ENCODE results near the gene MYL5. TPM values are rescaled to one million over a fixed set of nuclear protein-coding genes. Genes with fewer than 3 reads are reported as not detected.
A peak's percentile ranks its signal among the peaks of the same experiment; 100 is the strongest.
"Not testable (repeated sequence)": the region's sequence is repeated elsewhere in the genome, so short reads cannot be mapped to it uniquely, and the experiment has no call there.

MYL5 gene
- total RNA-seq, 1 experiment from 2014 or later, result 19.0 TPM

- DNase-seq (ENCODE audit: low spot score), result peak; percentile 72
Measured at GRCh38 chr4:705278-706082, 31.1 kb downstream of the MYL5 start, which contains the start of gene PCGF3. PCGF3 (plus strand) TSS chr4:705832; CDS start chr4:733681, 27,849 bp downstream.

GRCh38 chr4:706083-706633, 31.8 kb downstream of the MYL5 start:
- DNase-seq (ENCODE audit: low spot score), result not testable (repeated sequence)

GRCh38 chr4:706834-707598, 32.7 kb downstream of the MYL5 start:
- DNase-seq (ENCODE audit: low spot score), result no peak

DNA sequence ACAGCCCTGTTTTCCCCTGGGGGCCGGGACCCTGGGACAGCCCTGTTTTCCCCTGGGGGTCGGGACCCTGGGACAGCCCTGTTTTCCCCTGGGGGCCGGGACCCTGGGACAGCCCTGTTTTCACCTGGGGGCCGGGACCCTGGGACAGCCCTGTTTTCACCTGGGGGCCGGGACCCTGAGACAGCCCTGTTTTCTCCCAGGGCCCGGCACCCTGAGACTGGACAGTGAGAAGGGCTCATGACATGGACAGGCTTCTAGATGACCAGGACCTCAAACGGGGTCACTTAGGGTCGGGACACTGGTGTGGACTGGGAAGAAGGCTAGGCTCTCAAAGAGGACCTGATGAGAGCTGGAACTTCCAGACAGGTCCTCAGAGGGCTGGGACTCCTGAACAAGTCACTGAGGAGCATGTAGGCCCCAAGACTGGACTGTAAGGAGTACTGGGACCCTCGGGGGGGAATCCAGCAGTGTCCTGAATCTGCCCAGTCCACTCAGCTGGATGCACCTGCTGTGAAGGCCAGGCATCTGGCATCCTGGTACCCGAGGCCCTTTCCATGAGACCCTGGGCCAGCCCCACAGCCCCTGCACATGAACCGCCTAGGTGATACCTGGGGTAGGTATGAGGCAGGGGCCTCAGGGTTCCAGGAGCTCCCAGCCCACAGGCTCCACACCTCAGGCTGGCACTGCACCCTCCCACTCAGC, 33.7 kb downstream of the MYL5 start:
- DNase-seq (ENCODE audit: low spot score), result no peak

DNA sequence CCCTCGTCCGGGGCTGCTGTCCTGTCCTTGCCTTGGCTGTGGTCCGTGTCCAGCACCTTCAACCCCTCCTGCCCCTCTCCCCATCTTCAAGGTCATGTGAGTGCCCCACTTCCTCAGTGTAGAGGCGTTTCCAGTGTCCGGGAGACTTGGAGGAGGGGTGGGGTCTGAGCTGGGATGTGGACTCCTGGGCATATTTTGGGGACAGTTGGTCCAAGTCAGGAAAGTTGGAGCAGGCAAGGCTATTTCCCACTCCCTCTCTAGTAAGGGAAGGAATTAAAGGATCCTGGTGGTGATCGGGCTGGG, 34.2 kb downstream of the MYL5 start:
- DNase-seq (ENCODE audit: low spot score), result no peak

GRCh38 chr4:709348-709747, 35.0 kb downstream of the MYL5 start:
- DNase-seq (ENCODE audit: low spot score), result no peak

DNA sequence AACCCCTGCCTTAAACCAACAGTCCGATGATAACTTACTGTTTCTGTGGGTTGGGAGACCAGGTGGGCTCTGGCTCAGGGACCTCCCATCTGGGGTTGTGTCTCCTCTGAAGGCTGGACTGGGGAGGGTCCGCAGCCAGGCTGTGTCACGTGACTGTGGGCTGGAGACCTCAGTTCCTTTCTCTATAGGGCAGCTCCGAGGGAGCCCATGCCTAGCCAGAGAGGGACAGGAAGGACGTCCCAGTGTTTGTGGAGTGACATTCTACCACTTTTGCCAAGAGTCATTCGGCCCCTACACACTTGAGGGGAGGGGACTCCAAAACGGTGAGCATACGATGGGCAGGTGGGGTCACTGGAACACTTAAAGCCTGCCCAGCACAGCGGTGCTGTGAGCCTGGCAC, 35.8 kb downstream of the MYL5 start:
- no peak for DNase-seq (ENCODE audit: low spot score)

GRCh38 chr4:710916-711315, 36.6 kb downstream of the MYL5 start:
- DNase-seq (ENCODE audit: low spot score), result no peak

- no peak for DNase-seq (ENCODE audit: low spot score)
Measured at GRCh38 chr4:712093-712492, 37.8 kb downstream of the MYL5 start.

DNA sequence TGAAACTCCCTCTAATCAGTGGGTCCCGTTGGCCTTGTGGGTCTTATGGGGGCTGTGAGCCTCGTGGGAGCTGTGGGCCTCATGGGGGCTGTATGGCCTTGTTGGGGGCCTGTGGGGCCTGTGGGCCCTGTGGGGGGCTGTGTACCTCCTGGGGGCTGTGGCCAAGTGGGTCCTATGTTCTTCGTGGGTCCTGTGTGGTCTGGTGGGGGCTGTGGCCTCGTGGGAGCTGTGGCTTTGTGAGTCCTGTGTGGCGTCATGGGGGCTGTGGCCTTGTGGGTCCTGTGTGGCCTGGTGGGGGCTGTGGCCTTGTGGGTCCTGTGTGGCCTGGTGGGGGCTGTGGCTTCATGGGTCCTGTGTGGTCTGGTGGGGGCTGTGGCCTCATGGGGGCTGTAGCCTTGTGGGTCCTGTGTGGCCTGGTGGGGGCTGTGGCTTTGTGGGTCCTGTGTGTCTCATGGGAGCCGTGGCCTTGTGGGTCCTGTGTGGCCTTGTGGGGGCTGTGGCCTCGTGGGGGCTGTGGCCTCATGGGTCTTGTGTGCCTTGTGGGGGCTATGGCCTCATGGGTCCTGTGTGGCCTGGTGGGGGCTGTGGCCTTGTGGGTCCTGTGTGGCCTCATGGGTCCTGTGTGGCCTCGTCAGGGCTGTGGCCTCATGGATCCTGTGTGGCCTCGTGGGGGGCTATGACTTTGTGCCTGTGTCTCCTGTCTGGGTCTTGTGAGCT, 38.7 kb downstream of the MYL5 start:
- no peak for DNase-seq (ENCODE audit: low spot score)

GRCh38 chr4:714087-714486, 39.7 kb downstream of the MYL5 start:
- no peak for DNase-seq (ENCODE audit: low spot score)

GRCh38 chr4:717601-718320, 43.4 kb downstream of the MYL5 start:
- DNase-seq (ENCODE audit: low spot score), result no peak

DNA sequence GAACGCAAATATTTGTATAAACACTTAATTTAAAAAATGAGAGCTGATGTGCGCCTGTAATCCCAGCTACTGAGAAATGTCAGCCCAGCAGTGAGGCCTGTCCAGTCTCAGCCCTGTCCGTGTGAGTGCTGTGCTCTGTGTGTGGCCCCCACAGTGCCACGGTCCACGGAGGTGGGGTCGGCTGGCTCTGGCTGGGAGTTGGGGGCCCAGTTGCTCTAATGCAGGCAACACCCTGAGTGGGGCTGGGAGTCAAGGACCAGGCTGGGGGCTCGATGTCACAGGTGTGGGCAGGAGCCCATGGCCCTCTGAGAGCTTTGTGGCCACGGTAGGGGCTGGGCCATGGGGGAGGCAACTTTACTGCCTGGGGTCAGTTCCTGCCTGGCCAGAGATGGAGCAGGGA, 44.1 kb downstream of the MYL5 start:
- DNase-seq (ENCODE audit: low spot score), result no peak

DNA sequence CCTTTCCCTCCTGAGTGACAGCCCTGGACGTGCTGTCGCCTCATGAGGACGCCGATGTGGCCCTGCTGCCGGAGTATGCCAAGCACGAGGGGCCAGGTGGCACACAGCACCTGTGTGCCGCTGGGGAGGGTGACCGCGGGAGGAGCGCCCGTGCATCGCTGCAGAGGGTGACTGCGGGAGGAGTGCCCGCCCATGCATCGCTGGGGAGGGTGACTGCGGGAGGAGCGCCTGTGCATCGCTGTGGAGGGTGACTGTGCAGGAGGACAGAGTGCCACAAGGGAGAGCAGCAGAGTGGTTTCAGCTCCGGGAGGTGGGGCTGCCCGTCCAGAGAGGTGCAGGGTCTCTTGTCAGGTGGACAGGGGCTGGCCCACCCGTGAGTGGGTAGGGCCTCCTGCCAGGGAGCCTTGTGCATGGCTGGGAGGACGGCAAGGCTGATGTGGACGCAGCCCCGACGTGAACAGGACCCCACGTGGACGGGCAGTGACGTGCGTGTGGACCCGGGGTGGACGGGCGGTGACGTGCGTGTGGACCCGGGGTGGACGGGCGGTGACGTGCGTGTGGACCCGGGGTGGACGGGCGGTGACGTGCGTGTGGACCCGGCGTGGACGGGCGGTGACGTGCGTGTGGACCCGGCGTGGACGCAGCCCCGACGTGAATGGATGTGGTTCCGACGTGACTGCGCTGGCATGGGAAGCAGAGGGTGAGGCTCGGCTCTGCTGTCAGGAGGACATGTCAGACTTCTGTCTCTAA, 45.9 kb downstream of the MYL5 start:
- DNase-seq (ENCODE audit: low spot score), result no peak

DNA sequence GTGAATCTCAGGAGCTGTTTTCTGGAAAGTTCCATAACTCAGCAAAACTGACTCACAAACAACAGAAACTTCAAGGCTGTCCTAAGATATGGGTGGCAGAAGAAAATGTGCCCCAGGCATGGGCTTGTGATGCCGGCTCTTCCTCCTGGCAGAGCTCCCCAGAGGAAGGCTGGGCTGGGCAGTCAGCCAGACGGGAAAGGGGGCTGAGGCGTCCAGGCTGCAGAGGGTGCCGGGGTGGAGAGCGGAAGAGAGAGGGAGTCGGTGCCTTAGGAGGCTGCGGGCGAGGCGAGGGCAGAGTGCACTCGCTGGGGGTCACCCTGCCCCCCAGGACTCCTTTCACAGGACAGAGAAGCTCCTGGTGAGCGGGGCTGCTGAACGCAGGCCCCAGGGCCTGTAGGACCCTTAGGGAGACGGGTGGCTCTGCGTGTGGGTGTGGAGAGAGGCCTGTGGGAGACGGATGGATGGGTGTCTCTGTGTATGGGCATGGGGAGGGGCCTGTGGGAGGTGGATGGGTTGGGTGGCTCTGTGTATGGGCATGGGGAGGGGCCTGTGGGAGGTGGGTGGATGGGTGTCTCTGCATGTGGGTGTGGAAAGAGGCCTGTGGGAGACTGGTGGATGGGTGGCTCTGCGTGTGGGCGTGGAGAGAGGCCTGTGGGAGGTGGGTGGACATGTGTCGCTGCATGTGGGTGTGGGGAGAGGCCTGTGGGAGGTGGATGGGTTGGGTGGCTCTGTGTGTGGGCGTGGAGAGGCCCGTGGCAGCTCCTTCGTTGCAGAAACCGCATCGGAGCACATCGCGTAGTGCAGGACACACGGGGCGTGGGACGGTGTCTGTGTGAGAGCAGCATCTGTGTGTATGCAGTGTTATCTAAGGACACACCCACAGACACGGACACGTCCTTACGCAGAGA, 47.2 kb downstream of the MYL5 start:
- no peak for DNase-seq (ENCODE audit: low spot score)

DNA sequence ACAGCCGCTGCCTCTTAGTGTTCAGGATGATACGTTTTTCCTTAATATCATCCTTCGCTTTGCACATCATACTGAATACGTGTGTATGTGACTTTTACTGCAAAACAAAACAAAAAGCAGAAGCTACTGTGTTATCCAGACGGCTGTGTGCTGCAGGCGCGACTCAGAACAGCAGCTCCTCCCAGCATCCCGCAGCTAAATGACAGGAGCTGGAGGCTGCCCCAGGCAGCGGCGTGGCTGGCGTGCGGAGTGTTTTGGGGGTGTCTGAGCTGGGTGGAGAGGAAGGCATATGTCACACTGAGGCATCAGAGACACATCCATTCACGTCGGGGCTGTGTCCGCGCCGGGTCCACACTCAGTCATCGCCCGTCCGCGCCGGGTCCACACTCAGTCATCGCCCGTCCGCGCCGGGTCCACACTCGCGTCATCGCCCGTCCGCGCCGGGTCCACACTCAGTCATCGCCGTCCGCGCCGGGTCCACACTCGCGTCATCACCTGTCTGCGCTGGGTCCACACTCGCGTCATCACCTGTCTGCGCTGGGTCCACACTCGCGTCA, 47.9 kb downstream of the MYL5 start:
- no peak for DNase-seq (ENCODE audit: low spot score)

DNA sequence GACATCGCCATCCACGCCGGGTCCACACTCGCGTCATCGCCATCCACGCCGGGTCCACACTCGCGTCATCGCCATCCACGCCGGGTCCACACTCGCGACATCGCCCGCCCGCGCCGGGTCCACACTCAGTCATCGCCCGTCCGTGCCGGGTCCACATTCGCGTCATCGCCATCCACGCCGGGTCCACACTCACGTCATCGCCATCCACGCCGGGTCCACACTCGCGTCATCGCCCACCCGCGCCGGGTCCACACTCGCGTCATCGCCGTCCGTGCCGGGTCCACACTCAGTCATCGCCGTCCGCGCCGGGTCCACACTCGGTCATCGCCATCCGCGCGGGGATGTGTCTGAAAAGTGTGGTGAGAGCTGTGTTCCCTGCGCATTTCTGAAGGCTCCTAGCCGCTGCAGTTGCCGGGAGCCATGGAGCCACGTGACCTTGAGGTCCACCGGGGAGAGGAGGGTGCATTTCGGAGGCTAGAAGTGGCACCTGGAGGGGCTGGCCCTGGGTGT, 48.6 kb downstream of the MYL5 start:
- no peak for DNase-seq (ENCODE audit: low spot score)

DNA sequence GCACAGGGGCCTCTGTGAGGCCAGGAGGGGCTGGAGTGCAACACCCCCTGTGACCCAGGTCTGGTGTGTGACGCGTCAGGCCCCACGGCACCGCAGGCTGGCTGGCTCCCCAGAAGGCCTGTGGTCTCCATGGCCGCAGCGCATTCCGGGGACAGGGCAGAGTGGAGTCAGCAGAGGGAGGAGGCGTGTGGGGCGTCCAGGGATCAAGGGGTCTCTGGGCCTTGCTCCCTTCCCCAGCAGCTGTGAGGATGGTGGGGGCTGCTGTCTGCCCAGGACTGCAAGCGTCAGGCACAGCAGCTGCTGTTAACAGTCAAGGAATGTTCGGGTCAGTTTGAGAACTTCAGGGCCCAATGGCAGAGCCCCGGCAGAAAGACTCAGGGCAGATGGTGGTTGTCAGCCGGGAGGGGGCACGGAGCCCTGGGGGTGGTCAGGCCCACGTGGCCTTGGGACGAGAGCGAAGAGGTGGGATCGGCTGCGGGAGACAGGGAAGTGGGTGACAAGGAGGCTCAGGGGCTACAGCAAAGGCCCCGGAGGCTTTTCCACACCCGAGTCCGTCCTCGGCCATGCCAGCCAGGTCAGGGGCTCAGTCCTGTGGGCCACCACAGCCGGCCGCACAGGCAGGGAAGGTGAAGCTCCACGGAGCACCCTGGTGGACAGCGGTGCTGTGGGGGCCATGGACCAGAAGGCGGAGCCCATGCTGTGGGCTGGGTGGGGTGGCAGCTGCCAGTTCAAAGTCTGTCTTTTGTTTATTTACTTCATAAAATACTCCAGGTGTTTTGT, 49.6 kb downstream of the MYL5 start:
- no peak for DNase-seq (ENCODE audit: low spot score)

All from A172 (cell line).